ENCODE measurements around the gene TAP2.
"Not testable (repeated sequence)": the region's sequence is repeated elsewhere in the genome, so short reads cannot be mapped to it uniquely, and the experiment has no call there.

Gene TAP2

GRCh38 chr6:32835167-32835893 lies 3.2 kb downstream of the TAP2 start:
- DNase-seq (ENCODE audit: low read depth) = no peak

GRCh38 chr6:32833664-32834063 lies 4.9 kb downstream of the TAP2 start:
- DNase-seq (ENCODE audit: low read depth) = no peak

- DNase-seq (ENCODE audit: low read depth) = no peak
These were observed 6.0 kb downstream of the TAP2 start for GRCh38 chr6:32832535-32832934.

GRCh38 chr6:32830936-32831335 lies 7.6 kb downstream of the TAP2 start:
- DNase-seq (ENCODE audit: low read depth) = no peak

- no peak for DNase-seq (ENCODE audit: low read depth)
These were observed 8.5 kb downstream of the TAP2 start for GRCh38 chr6:32830017-32830416.

- no peak for DNase-seq (ENCODE audit: low read depth)
These were observed 9.0 kb downstream of the TAP2 start for GRCh38 chr6:32829495-32829894.

GRCh38 chr6:32827025-32827424 lies 11.5 kb downstream of the TAP2 start:
- no peak for DNase-seq (ENCODE audit: low read depth)

GRCh38 chr6:32825966-32826365 lies 12.6 kb downstream of the TAP2 start:
- DNase-seq (ENCODE audit: low read depth) = no peak

GRCh38 chr6:32819729-32820128 lies 18.8 kb downstream of the TAP2 start:
- no peak for DNase-seq (ENCODE audit: low read depth)

GRCh38 chr6:32818867-32819266 lies 19.7 kb downstream of the TAP2 start:
- no peak for DNase-seq (ENCODE audit: low read depth)

- DNase-seq (ENCODE audit: low read depth) = no peak
These were observed 21.8 kb downstream of the TAP2 start, which contains the start of gene HLA-DOB for GRCh38 chr6:32816746-32817204. TSS of gene HLA-DOB (minus strand) at chr6:32817002. CDS start at chr6:32816951, 51 bp downstream.

GRCh38 chr6:32815996-32816395 lies 22.5 kb downstream of the TAP2 start:
- no peak for DNase-seq (ENCODE audit: low read depth)

GRCh38 chr6:32815115-32815514 lies 23.4 kb downstream of the TAP2 start:
- no peak for DNase-seq (ENCODE audit: low read depth)

- no peak for DNase-seq (ENCODE audit: low read depth)
These were observed 24.4 kb downstream of the TAP2 start for GRCh38 chr6:32814145-32814544.

GRCh38 chr6:32809171-32809570 lies 29.4 kb downstream of the TAP2 start:
- no peak for DNase-seq (ENCODE audit: low read depth)

GRCh38 chr6:32807020-32807580 lies 31.4 kb downstream of the TAP2 start:
- DNase-seq (ENCODE audit: low read depth) = no peak

GRCh38 chr6:32805404-32805803 lies 33.1 kb downstream of the TAP2 start:
- DNase-seq (ENCODE audit: low read depth) = not testable (repeated sequence)

- DNase-seq (ENCODE audit: low read depth) = no peak
These were observed 35.1 kb downstream of the TAP2 start for GRCh38 chr6:32803416-32803815.

- DNase-seq (ENCODE audit: low read depth) = no peak
These were observed 38.8 kb downstream of the TAP2 start for GRCh38 chr6:32799740-32800139.

- no peak for DNase-seq (ENCODE audit: low read depth)
These were observed 39.4 kb downstream of the TAP2 start for GRCh38 chr6:32799168-32799567.

GRCh38 chr6:32796848-32797776 lies 41.4 kb downstream of the TAP2 start:
- peak; percentile 64 for DNase-seq (ENCODE audit: low read depth)

- DNase-seq (ENCODE audit: low read depth) = no peak
These were observed 44.0 kb downstream of the TAP2 start for GRCh38 chr6:32794510-32794909.

Data from activated T-helper 9 cell treated with anti-CD3 and anti-CD28 coated beads, Interleukin-2, amount 50 U/mL, for 16 hours (primary cell).